H1 (cell line): Measurements from ENCODE around the gene FH. TPM values are rescaled to one million over a fixed set of nuclear protein-coding genes. Genes with fewer than 3 reads are reported as not detected.

Experiments used
- CTCF ChIA-PET: fragments of 300-600 bp; sonication (Branson Sonifier 250); formaldehyde crosslinking; loops from one replicate; lab custom pipeline; 2021; ENCODE audit not compliant: partially characterized antibody; lab: Charles Lee
- POLR2A ChIA-PET: fragments of 300-600 bp; sonication (Branson Sonifier 250); formaldehyde crosslinking; loops from one replicate; lab custom pipeline; 2021; ENCODE audit warnings: inconsistent platforms; ENCODE audit not compliant: partially characterized antibody; lab: Charles Lee
- DNase-seq, 2 experiments: peaks; one replicate each; pipeline versions ENCODE4 v3.0.0 to v3.0.0-alpha.2; 2010 to 2022; ENCODE audit warnings: low spot score in 2 of 2, low read depth in 1 of 2, mixed read lengths in 1 of 2
- FAIRE-seq: peaks from 2 replicates; lab custom pipeline; 2011; peaks lifted over from hg19 to GRCh38; lab: Jason Lieb, UNC
- H2AFZ ChIP-seq: 2 replicates; pipeline ENCODE4 v1.8.1; 2012; ENCODE audit warnings: low read length, inconsistent platforms
- H2AK5ac ChIP-seq: 2 replicates; pipeline ENCODE4 v1.6.1; 2013; ENCODE audit warnings: low read depth, low read length
- H2BK120ac ChIP-seq: replicated peaks from 2 replicates; pipeline ENCODE3; 2013; ENCODE audit warnings: low read depth, low read length, inconsistent platforms
- H2BK12ac ChIP-seq: 2 replicates; pipeline ENCODE4 v1.6.1; 2013; ENCODE audit warnings: low read depth, low read length
- H2BK15ac ChIP-seq: 2 replicates; pipeline ENCODE4 v1.6.1; 2013; ENCODE audit warnings: low read length
- H2BK20ac ChIP-seq: 2 replicates; pipeline ENCODE4 v1.6.1; 2013; ENCODE audit warnings: low read length
- H2BK5ac ChIP-seq: 2 replicates; pipeline ENCODE4 v1.6.1; 2013; ENCODE audit warnings: low read depth, low read length
- H3K14ac ChIP-seq: 2 replicates; pipeline ENCODE4 v1.6.1; 2013; ENCODE audit warnings: inconsistent platforms; ENCODE audit not compliant: insufficient read length
- H3K18ac ChIP-seq: 2 replicates; pipeline ENCODE4 v1.6.1; 2013; ENCODE audit warnings: low read length; ENCODE audit errors: extremely low read depth
- H3K23ac ChIP-seq: 2 replicates; pipeline ENCODE4 v1.6.1; 2013; ENCODE audit warnings: inconsistent platforms; ENCODE audit not compliant: insufficient read length
- H3K23me2 ChIP-seq: 2 replicates; pipeline ENCODE4 v1.6.1; 2013; ENCODE audit warnings: low read depth, low read length
- H3K27ac ChIP-seq: 2 replicates; pipeline ENCODE4 v1.6.1; 2011; ENCODE audit warnings: low read depth, low read length, inconsistent platforms
- H3K27me3 ChIP-seq, 4 experiments: replicated peaks in 1 of 4; 1 replicate in 1 of 4; 2 replicates in 3 of 4; pipeline versions ENCODE4 v1.6.1 to v1.8.1; 2011 to 2013; ENCODE audit warnings: low read length in 3 of 4, mild to moderate bottlenecking in 3 of 4, inconsistent platforms in 2 of 4, mixed read lengths in 2 of 4, moderate library complexity in 1 of 4; ENCODE audit not compliant: control insufficient read depth in 3 of 4, insufficient read depth in 3 of 4; ENCODE audit errors: extremely low read depth in 1 of 4
- H3K36me3 ChIP-seq, 4 experiments: 2 replicates each; pipeline versions ENCODE4 v1.6.1 to v1.8.1; 2011 to 2013; ENCODE audit warnings: mild to moderate bottlenecking in 4 of 4, low read length in 3 of 4, moderate library complexity in 2 of 4, control low read depth in 1 of 4, inconsistent platforms in 1 of 4; ENCODE audit not compliant: insufficient read depth in 4 of 4, control insufficient read depth in 2 of 4
- H3K4ac ChIP-seq: replicated peaks from 2 replicates; pipeline ENCODE3; 2013; ENCODE audit warnings: low read length, low read depth, mixed read lengths, inconsistent platforms; ENCODE audit not compliant: insufficient read length
- H3K4me1 ChIP-seq, 4 experiments: replicated peaks in 1 of 4; 1 replicate in 1 of 4; 2 replicates in 3 of 4; pipeline versions ENCODE4 v1.6.1 to v1.8.1; 2011 to 2013; ENCODE audit warnings: low read length in 3 of 4, inconsistent platforms in 2 of 4, mixed read lengths in 1 of 4; ENCODE audit not compliant: insufficient read depth in 4 of 4, control insufficient read depth in 3 of 4
- H3K4me2 ChIP-seq, 2 experiments: 2 replicates each; pipeline versions ENCODE4 v1.6.1 to v1.8.1; 2011 to 2013; ENCODE audit warnings: low read depth in 2 of 2, low read length in 2 of 2, control low read depth in 1 of 2, inconsistent platforms in 1 of 2, mild to moderate bottlenecking in 1 of 2; ENCODE audit not compliant: insufficient read depth in 1 of 2
- H3K4me3 ChIP-seq, 4 experiments: fragments of 200-600, 300-600 bp in 1 of 4; sonication (generic), shearing (Covaris generic), sonication (Bioruptor Twin) in 1 of 4; 2 replicates each; pipeline versions ENCODE4 v1.5.1 to v1.8.1; 2011 to 2016; ENCODE audit warnings: low read length in 4 of 4, low read depth in 3 of 4, control low read depth in 2 of 4, inconsistent platforms in 2 of 4, mild to moderate bottlenecking in 2 of 4, mixed read lengths in 1 of 4, moderate library complexity in 1 of 4; ENCODE audit not compliant: insufficient read depth in 2 of 4; ENCODE audit errors: extremely low read depth in 1 of 4
- H3K56ac ChIP-seq: replicated peaks from 2 replicates; pipeline ENCODE3; 2013; ENCODE audit warnings: low read depth, mild to moderate bottlenecking, mixed read lengths, low read length, inconsistent platforms; ENCODE audit not compliant: insufficient read length
- H3K79me1 ChIP-seq: 2 replicates; pipeline ENCODE4 v1.6.1; 2013; ENCODE audit warnings: low read depth, low read length, control low read depth
- H3K79me2 ChIP-seq, 2 experiments: 2 replicates each; pipeline versions ENCODE4 v1.6.1 to v1.8.1; 2012 to 2013; ENCODE audit warnings: low read length in 2 of 2, mild to moderate bottlenecking in 2 of 2, inconsistent platforms in 1 of 2; ENCODE audit not compliant: insufficient read depth in 2 of 2, control insufficient read depth in 1 of 2
- H3K9ac ChIP-seq, 4 experiments: replicated peaks in 1 of 4; 1 replicate in 1 of 4; 2 replicates in 3 of 4; pipeline versions ENCODE4 v1.6.1 to v1.8.1; 2011 to 2013; ENCODE audit warnings: low read depth in 3 of 4, low read length in 3 of 4, control low read depth in 2 of 4, mild to moderate bottlenecking in 2 of 4, moderate library complexity in 2 of 4, inconsistent platforms in 1 of 4; ENCODE audit errors: extremely low read depth in 1 of 4
- H3K9me3 ChIP-seq, 2 experiments: 2 replicates each; pipeline versions ENCODE4 v1.6.1 to v1.8.1; 2012 to 2013; ENCODE audit warnings: mild to moderate bottlenecking in 2 of 2, moderate library complexity in 2 of 2, control low read depth in 1 of 2, inconsistent platforms in 1 of 2, low read depth in 1 of 2, low read length in 1 of 2, mixed read lengths in 1 of 2; ENCODE audit not compliant: insufficient read depth in 2 of 2
- H4K20me1 ChIP-seq, 2 experiments: replicated peaks in 1 of 2; 2 replicates each; pipeline versions ENCODE3 to v1.8.1; 2011 to 2013; ENCODE audit warnings: inconsistent platforms in 2 of 2, low read length in 2 of 2, mild to moderate bottlenecking in 1 of 2; ENCODE audit not compliant: insufficient read depth in 2 of 2, control insufficient read depth in 1 of 2
- H4K5ac ChIP-seq: 2 replicates; pipeline ENCODE4 v1.6.1; 2013; ENCODE audit warnings: low read length, low read depth, mixed read lengths, inconsistent platforms; ENCODE audit not compliant: insufficient read length
- H4K8ac ChIP-seq: 2 replicates; pipeline ENCODE4 v1.8.0; 2013; ENCODE audit warnings: mild to moderate bottlenecking, moderate library complexity, low read length, inconsistent platforms; ENCODE audit not compliant: insufficient read depth; ENCODE audit errors: extremely low read depth
- H4K91ac ChIP-seq: replicated peaks from 2 replicates; pipeline ENCODE3; 2013; ENCODE audit warnings: low read length, mixed read lengths, inconsistent platforms; ENCODE audit not compliant: insufficient read length
- CBX5 ChIP-seq: fragments of 300-800, 300-1000 bp; sonication (generic); IDR thresholded peaks from 2 replicates; pipeline ENCODE4 v1.7.1; 2016; ENCODE audit warnings: antibody characterized with exemption, low read length, low read depth
- CHD2 ChIP-seq: IDR thresholded peaks from 2 replicates; pipeline ENCODE4 v1.6.1; 2012; ENCODE audit warnings: low read length, improper control_type of control experiment
- FOSL1 ChIP-seq: IDR thresholded peaks from 2 replicates; pipeline ENCODE4 v1.6.1; 2011; ENCODE audit warnings: mild to moderate bottlenecking, low read depth, low read length, moderate library complexity; ENCODE audit not compliant: insufficient read depth
- TEAD4 ChIP-seq: IDR thresholded peaks from 2 replicates; pipeline ENCODE4 v1.6.1; 2012; ENCODE audit warnings: low read depth, low read length, inconsistent platforms, mixed read lengths
- ZNF274 ChIP-seq: IDR thresholded peaks from 2 replicates; pipeline ENCODE4 v1.7.0; 2012; ENCODE audit warnings: low read length, borderline replicate concordance; ENCODE audit errors: extremely low read depth
- WGBS, 2 experiments: shearing (Covaris generic) in 1 of 2; methylation state at CpG; one replicate each; pipeline versions ENCODE4 v1.1.6 to v1.1.7; 2013 to 2015; ENCODE audit warnings: low lambda C conversion rate in 2 of 2, mixed read lengths in 2 of 2, inconsistent platforms in 1 of 2, low coverage in 1 of 2, missing lambda C conversion rate in 1 of 2; ENCODE audit not compliant: insufficient replicate concordance in 2 of 2, insufficient coverage in 1 of 2, insufficient read length in 1 of 2; ENCODE audit errors: extremely low coverage in 1 of 2, missing lambda C conversion rate in 1 of 2; 5-methylcytosine and 5-hydroxymethylcytosine counted together
- polyA plus RNA-seq, 7 experiments: library from polyadenylated mRNA; depleted of rRNA in 3 of 7; stranded (reverse) in 5 of 7; unstranded in 2 of 7; fragments of >200 nt in 5 of 7; fragments of 200-250 nt in 2 of 7; gene quantifications; 1 replicate in 5 of 7; 2 replicates in 1 of 7; 4 replicates in 1 of 7; pipeline versions ENCODE4 v1.2.1 to v1.2.3, GENCODE V29; 2011 to 2013; ENCODE audit warnings: missing spikeins in 2 of 7, mixed read lengths in 2 of 7
- total RNA-seq: library from RNA; stranded (reverse); fragmentation: NEBNext Ultra II Directional; extraction: Animal tissue kit (Norgen Biotek cat#: 25700); gene quantifications from 2 replicates; pipeline ENCODE4 v1.2.1, GENCODE V29; 2021
- TF ChIP-seq, protein P1 (sequence below): IDR thresholded peaks from 2 replicates; pipeline ENCODE4 v1.6.1; 2012; ENCODE audit warnings: low read length, inconsistent platforms

The FH gene
- total and polyA plus RNA-seq, 2 of the 8 experiments (the other 6 are each of a cell fraction or from before 2014, with no cell fraction given): 45.0 to 81.9 TPM

DNA sequence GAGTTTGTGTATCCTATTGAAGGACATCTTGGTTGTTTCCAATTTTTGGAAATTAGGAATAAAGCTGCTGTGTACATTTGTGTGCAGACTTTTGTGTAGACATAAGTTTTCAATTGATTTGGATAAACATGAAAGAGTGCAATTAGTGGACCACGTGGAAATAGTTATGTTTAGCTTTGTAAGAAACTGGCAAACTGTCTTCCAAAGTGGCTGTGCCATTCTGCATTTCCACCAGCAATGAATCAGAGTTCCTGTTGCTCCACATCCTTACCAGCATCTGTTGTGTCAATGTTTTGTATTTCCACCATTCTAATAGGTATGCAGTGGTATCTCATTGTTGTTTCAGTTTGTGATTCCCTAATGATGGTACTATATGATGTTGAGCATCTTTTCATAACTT, 46.5 kb downstream of the FH start:
- H3K4me2 ChIP-seq: no peak overlapping the region
- FAIRE-seq (no peak), DNase-seq (no peak)
- no peak overlapping the region for H3K4ac ChIP-seq
- no peak overlapping the region for H3K18ac ChIP-seq
- H3K27ac ChIP-seq: no peak overlapping the region
- no peak overlapping the region for H3K9ac ChIP-seq
- no peak overlapping the region for H2BK20ac ChIP-seq
- H3K23me2 ChIP-seq: peaks cover 3% of the 10 kb centered on the region; the same call in 1 of the 2 replicates
- no peaks in the 10 kb centered on the region for H4K20me1 ChIP-seq
- H2BK15ac ChIP-seq: no peak overlapping the region
- no peak overlapping the region for H2BK5ac ChIP-seq
- H3K4me3 ChIP-seq: no peak overlapping the region
- no peak overlapping the region for H2AK5ac ChIP-seq
- no peak overlapping the region for H3K23ac ChIP-seq
- ChIA-PET POLR2A (no interaction called here), CTCF (interaction anchor here (0.6 to 1.4 kb wide), 3 partner anchors 10 to 542 kb away, joined by 3 to 4 read pairs (median 3); no protein-coding TSS in a partner anchor)
- H3K9me3 ChIP-seq: no peaks in the 10 kb centered on the region
- no peak overlapping the region for H2AFZ ChIP-seq
- no peaks in the 10 kb centered on the region for H3K36me3 ChIP-seq
- no peak overlapping the region for H3K56ac ChIP-seq
- WGBS, 2 experiments: 92% methylated on average over 1 of the region's 1 CpG; no CpG with 5 or more reads in 1 of the 2 experiments
- no peaks in the 10 kb centered on the region for H3K4me1 ChIP-seq
- no peak for TF ChIP-seq ZNF274
- TF ChIP-seq, protein P1, sequence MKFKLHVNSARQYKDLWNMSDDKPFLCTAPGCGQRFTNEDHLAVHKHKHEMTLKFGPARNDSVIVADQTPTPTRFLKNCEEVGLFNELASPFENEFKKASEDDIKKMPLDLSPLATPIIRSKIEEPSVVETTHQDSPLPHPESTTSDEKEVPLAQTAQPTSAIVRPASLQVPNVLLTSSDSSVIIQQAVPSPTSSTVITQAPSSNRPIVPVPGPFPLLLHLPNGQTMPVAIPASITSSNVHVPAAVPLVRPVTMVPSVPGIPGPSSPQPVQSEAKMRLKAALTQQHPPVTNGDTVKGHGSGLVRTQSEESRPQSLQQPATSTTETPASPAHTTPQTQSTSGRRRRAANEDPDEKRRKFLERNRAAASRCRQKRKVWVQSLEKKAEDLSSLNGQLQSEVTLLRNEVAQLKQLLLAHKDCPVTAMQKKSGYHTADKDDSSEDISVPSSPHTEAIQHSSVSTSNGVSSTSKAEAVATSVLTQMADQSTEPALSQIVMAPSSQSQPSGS: no peak
- TF ChIP-seq FOSL1: no peak
- no peak for TF ChIP-seq TEAD4
- no peak for TF ChIP-seq CHD2
- no peak for TF ChIP-seq CBX5
- no peak overlapping the region for H4K91ac ChIP-seq
- H4K8ac ChIP-seq: no peak overlapping the region
- H3K27me3 ChIP-seq: no peaks in the 10 kb centered on the region
- H3K79me2 ChIP-seq: no peaks in the 10 kb centered on the region
- H4K5ac ChIP-seq: no peak overlapping the region
- H2BK120ac ChIP-seq: no peak overlapping the region
- H3K14ac ChIP-seq: no peak overlapping the region
- no peaks in the 10 kb centered on the region for H3K79me1 ChIP-seq
- no peak overlapping the region for H2BK12ac ChIP-seq
